HEK293 (cell line): Measurements from ENCODE around the gene WDR20.

ENCODE experiments used
- CTCF ChIA-PET: fragments of 350-600 bp; formaldehyde crosslinking; extraction: SDS; loops from one replicate; lab custom pipeline; 2021; ENCODE audit warnings: antibody characterized with exemption; lab: Yijun Ruan, JAX
- POLR2A ChIA-PET: fragments of 300-600 bp; formaldehyde crosslinking; extraction: SDS; loops from one replicate; lab custom pipeline; 2020; ENCODE audit warnings: antibody characterized with exemption, inconsistent platforms; lab: Yijun Ruan, JAX
- H3K27ac ChIP-seq: fragments of 200-500 bp; sonication (Bioruptor generic); 2 replicates; pipeline ENCODE4 v1.5.1; 2014; ENCODE audit warnings: low read depth, low read length, control low read depth, inconsistent platforms; ENCODE audit errors: extremely low read depth
- H3K36me3 ChIP-seq, 2 experiments: fragments of 200-500 bp in 1 of 2; sonication (Bioruptor generic) in 1 of 2; 1 replicate in 1 of 2; 2 replicates in 1 of 2; pipeline ENCODE4 v1.5.1; 2014 to 2017; ENCODE audit warnings: inconsistent platforms in 2 of 2, low read length in 2 of 2; ENCODE audit not compliant: control insufficient read depth in 2 of 2, insufficient read depth in 1 of 2
- H3K4me1 ChIP-seq: fragments of 200-500 bp; sonication (Bioruptor generic); 2 replicates; pipeline ENCODE4 v1.5.1; 2014; ENCODE audit warnings: mild to moderate bottlenecking, low read length, inconsistent platforms; ENCODE audit not compliant: control insufficient read depth, insufficient read depth
- H3K4me3 ChIP-seq: 2 replicates; pipeline ENCODE4 v1.5.1; 2011; ENCODE audit warnings: low read depth, mild to moderate bottlenecking, control low read depth, low read length, moderate library complexity
- H3K9me3 ChIP-seq: fragments of 200-500 bp; sonication (Bioruptor generic); 2 replicates; pipeline ENCODE4 v1.5.1; 2014; ENCODE audit warnings: low read depth, low read length, inconsistent platforms; ENCODE audit not compliant: control insufficient read depth, insufficient read depth
- BCL11B ChIP-seq: fragments of 450-650 bp; formaldehyde crosslinking; IDR thresholded peaks from 2 replicates; pipeline ENCODE4 v1.5.1; 2016; ENCODE audit warnings: low read depth, missing biosample characterization, missing genetic modification characterization
- BCL6B ChIP-seq: fragments of 450-650 bp; formaldehyde crosslinking; IDR thresholded peaks from 2 replicates; pipeline ENCODE4 v1.5.1; 2017; ENCODE audit warnings: missing biosample characterization, missing genetic modification characterization
- GLIS2 ChIP-seq: fragments of 450-650 bp; formaldehyde crosslinking; IDR thresholded peaks from 2 replicates; pipeline ENCODE4 v1.5.1; 2016; ENCODE audit warnings: missing biosample characterization, missing genetic modification characterization
- KLF7 ChIP-seq: fragments of 450-650 bp; formaldehyde crosslinking; IDR thresholded peaks from 2 replicates; pipeline ENCODE4 v1.5.1; 2016; ENCODE audit warnings: missing biosample characterization, missing genetic modification characterization, borderline replicate concordance
- OSR2 ChIP-seq: fragments of 450-650 bp; formaldehyde crosslinking; IDR thresholded peaks from 2 replicates; pipeline ENCODE4 v1.5.1; 2016; ENCODE audit warnings: missing biosample characterization, missing genetic modification characterization
- REPIN1 ChIP-seq: fragments of 450-650 bp; formaldehyde crosslinking; IDR thresholded peaks from 2 replicates; pipeline ENCODE4 v1.5.1; 2017; ENCODE audit warnings: missing biosample characterization, missing genetic modification characterization, low read depth
- SP7 ChIP-seq: fragments of 450-650 bp; formaldehyde crosslinking; IDR thresholded peaks from 2 replicates; pipeline ENCODE4 v1.5.1; 2016; ENCODE audit warnings: missing biosample characterization, missing genetic modification characterization
- ZBTB6 ChIP-seq: fragments of 450-650 bp; formaldehyde crosslinking; IDR thresholded peaks from 2 replicates; pipeline ENCODE4 v1.5.1; 2017; ENCODE audit warnings: missing biosample characterization, missing genetic modification characterization
- ZBTB7A ChIP-seq: fragments of 450-650 bp; formaldehyde crosslinking; IDR thresholded peaks from 2 replicates; pipeline ENCODE4 v1.5.1; 2016; ENCODE audit warnings: low read depth, missing biosample characterization, missing genetic modification characterization
- ZIC2 ChIP-seq: fragments of 450-650 bp; formaldehyde crosslinking; IDR thresholded peaks from 2 replicates; pipeline ENCODE4 v1.5.1; 2016; ENCODE audit warnings: missing biosample characterization, missing genetic modification characterization
- ZNF132 ChIP-seq: fragments of 450-650 bp; formaldehyde crosslinking; IDR thresholded peaks from 2 replicates; pipeline ENCODE4 v1.5.1; 2017; ENCODE audit warnings: missing biosample characterization, missing genetic modification characterization, borderline replicate concordance
- ZNF140 ChIP-seq: fragments of 450-650 bp; formaldehyde crosslinking; IDR thresholded peaks from 2 replicates; pipeline ENCODE4 v1.5.1; 2016; ENCODE audit warnings: missing biosample characterization, missing genetic modification characterization
- ZNF174 ChIP-seq: fragments of 450-650 bp; formaldehyde crosslinking; IDR thresholded peaks from 2 replicates; pipeline ENCODE4 v1.5.0; 2017; ENCODE audit warnings: missing biosample characterization, mild to moderate bottlenecking, missing genetic modification characterization
- ZNF26 ChIP-seq: fragments of 450-650 bp; formaldehyde crosslinking; IDR thresholded peaks from 2 replicates; pipeline ENCODE4 v1.5.1; 2016; ENCODE audit warnings: missing biosample characterization, missing genetic modification characterization
- ZNF266 ChIP-seq: fragments of 450-650 bp; formaldehyde crosslinking; IDR thresholded peaks from 2 replicates; pipeline ENCODE4 v1.5.1; 2016; ENCODE audit warnings: missing biosample characterization, missing genetic modification characterization, low read depth
- ZNF311 ChIP-seq: fragments of 450-650 bp; formaldehyde crosslinking; IDR thresholded peaks from 2 replicates; pipeline ENCODE4 v1.5.1; 2017; ENCODE audit warnings: missing biosample characterization, missing genetic modification characterization, borderline replicate concordance
- ZNF335 ChIP-seq: fragments of 450-650 bp; formaldehyde crosslinking; conservative IDR thresholded peaks from 2 replicates; pipeline ENCODE4 v1.5.1; 2016; ENCODE audit warnings: missing biosample characterization, missing genetic modification characterization
- ZNF398 ChIP-seq: fragments of 450-650 bp; formaldehyde crosslinking; IDR thresholded peaks from 2 replicates; pipeline ENCODE4 v1.5.1; 2017; ENCODE audit warnings: missing biosample characterization, missing genetic modification characterization
- ZNF423 ChIP-seq: fragments of 450-650 bp; formaldehyde crosslinking; IDR thresholded peaks from 2 replicates; pipeline ENCODE4 v1.5.1; 2016; ENCODE audit warnings: missing biosample characterization, missing genetic modification characterization
- ZNF473 ChIP-seq: fragments of 450-650 bp; formaldehyde crosslinking; IDR thresholded peaks from 2 replicates; pipeline ENCODE4 v1.5.1; 2017; ENCODE audit warnings: missing biosample characterization, missing genetic modification characterization
- ZNF501 ChIP-seq: fragments of 450-650 bp; formaldehyde crosslinking; IDR thresholded peaks from 2 replicates; pipeline ENCODE4 v1.5.1; 2016; ENCODE audit warnings: missing biosample characterization, missing genetic modification characterization
- ZNF558 ChIP-seq: fragments of 450-650 bp; formaldehyde crosslinking; IDR thresholded peaks from 2 replicates; pipeline ENCODE4 v1.5.1; 2016; ENCODE audit warnings: missing biosample characterization, missing genetic modification characterization
- ZNF610 ChIP-seq: fragments of 450-650 bp; formaldehyde crosslinking; IDR thresholded peaks from 2 replicates; pipeline ENCODE4 v1.5.1; 2016; ENCODE audit warnings: missing biosample characterization, missing genetic modification characterization, borderline replicate concordance
- ZNF707 ChIP-seq: fragments of 450-650 bp; formaldehyde crosslinking; IDR thresholded peaks from 2 replicates; pipeline ENCODE4 v1.5.1; 2016; ENCODE audit warnings: missing biosample characterization, missing genetic modification characterization
- ZSCAN18 ChIP-seq: fragments of 450-650 bp; formaldehyde crosslinking; IDR thresholded peaks from 2 replicates; pipeline ENCODE4 v1.5.1; 2016; ENCODE audit warnings: missing biosample characterization, missing genetic modification characterization
- ZSCAN5A ChIP-seq: fragments of 450-650 bp; formaldehyde crosslinking; IDR thresholded peaks from 2 replicates; pipeline ENCODE4 v1.5.1; 2016; ENCODE audit warnings: missing biosample characterization, missing genetic modification characterization

The WDR20 gene

GRCh38 chr14:102138961-102139285 lies 774 bp upstream of the WDR20 start:
- Histone ChIP-seq H3K4me1 (peaks cover 6% of the 10 kb centered on the region; the same call in 1 of the 2 replicates), H3K4me3 (peak overlapping the region; percentile 93), H3K9me3 (no peaks in the 10 kb centered on the region), H3K27ac (peak overlapping the region; percentile 80), H3K36me3 (peaks cover 0 to 3% of the 10 kb centered on the region in 2 experiments; a peak in 1 of 3 replicates)
- CTCF ChIA-PET = interaction anchor here (1.1 kb wide), 1 partner anchor 177 kb away, joined by 4 read pairs; no protein-coding TSS in a partner anchor
- TF ChIP-seq BCL11B (tag by site-specific recombination) (no peak), ZNF335 (peak; percentile 61), ZNF707 (tag by site-specific recombination) (no peak), ZSCAN18 (tag by site-specific recombination) (no peak), ZNF558 (tag by site-specific recombination) (peak; percentile 31; the same call in 1 of the 2 replicates), BCL6B (no peak), ZNF473 (no peak), OSR2 (tag by site-specific recombination) (no peak), KLF7 (tag by site-specific recombination) (no peak), ZNF132 (tag by site-specific recombination) (no peak), ZNF398 (tag by site-specific recombination) (no peak)
- POLR2A ChIA-PET = interaction anchor here (1.0 to 1.3 kb wide), 2 partner anchors 11 to 44 kb away, joined by 3 to 4 read pairs; no protein-coding TSS in a partner anchor

GRCh38 chr14:102140027-102140749 lies 491 bp downstream of the WDR20 start:
- ChIA-PET CTCF (interaction anchor here (0.5 to 1.1 kb wide), 4 partner anchors 46 to 175 kb away, joined by 3 to 6 read pairs (median 4); no protein-coding TSS in a partner anchor), POLR2A (interaction anchor here (1.0 to 1.5 kb wide), 2 partner anchors 10 to 19 kb away, joined by 3 to 4 read pairs; no protein-coding TSS in a partner anchor)
- peak overlapping the region; percentile 91 for H3K27ac ChIP-seq
- H3K4me3 ChIP-seq = peak overlapping the region; percentile 93
- H3K4me1 ChIP-seq = peaks cover 6% of the 10 kb centered on the region; the same call in 1 of the 2 replicates
- no peaks in the 10 kb centered on the region for H3K9me3 ChIP-seq
- peaks cover 0 to 8% of the 10 kb centered on the region in 2 experiments; a peak in 1 of 3 replicates for H3K36me3 ChIP-seq
- TF ChIP-seq REPIN1 (tag by site-specific recombination) = no peak
- no peak for TF ChIP-seq ZSCAN5A (tag by site-specific recombination)
- TF ChIP-seq SP7 (tag by site-specific recombination) = no peak
- TF ChIP-seq ZNF610 (tag by site-specific recombination) = no peak
- TF ChIP-seq ZIC2 = no peak
- TF ChIP-seq GLIS2 (tag by site-specific recombination) = peak; percentile 66
- TF ChIP-seq ZBTB7A (tag by site-specific recombination) = 0 out of 2 replicates have a peak, but pooled peaks have one; percentile 35
- no peak for TF ChIP-seq ZNF140 (tag by site-specific recombination)
- peak; percentile 55; the same call in 1 of the 2 replicates for TF ChIP-seq ZNF501 (tag by site-specific recombination)
- TF ChIP-seq ZNF174 (tag by site-specific recombination) = no peak
- TF ChIP-seq ZNF311 = no peak
- TF ChIP-seq ZNF423 (tag by site-specific recombination) = 0 out of 2 replicates have a peak, but pooled peaks have one; percentile 46
- no peak for TF ChIP-seq ZBTB6 (tag by site-specific recombination)
- TF ChIP-seq ZNF26 (tag by site-specific recombination) = no peak
- TF ChIP-seq ZNF266 = no peak
